RCC 7860 (cell line): Measurements from ENCODE around the gene CD302.
"Not testable (repeated sequence)": the region's sequence is repeated elsewhere in the genome, so short reads cannot be mapped to it uniquely, and the experiment has no call there.

Experiments used
- DNase-seq: peaks from one replicate; pipeline ENCODE4 v3.0.0-alpha.2; 2015; ENCODE audit warnings: low spot score
- FAIRE-seq: peaks from 2 replicates; lab custom pipeline; 2012; peaks lifted over from hg19 to GRCh38; lab: Jason Lieb, UNC

The CD302 gene

DNA sequence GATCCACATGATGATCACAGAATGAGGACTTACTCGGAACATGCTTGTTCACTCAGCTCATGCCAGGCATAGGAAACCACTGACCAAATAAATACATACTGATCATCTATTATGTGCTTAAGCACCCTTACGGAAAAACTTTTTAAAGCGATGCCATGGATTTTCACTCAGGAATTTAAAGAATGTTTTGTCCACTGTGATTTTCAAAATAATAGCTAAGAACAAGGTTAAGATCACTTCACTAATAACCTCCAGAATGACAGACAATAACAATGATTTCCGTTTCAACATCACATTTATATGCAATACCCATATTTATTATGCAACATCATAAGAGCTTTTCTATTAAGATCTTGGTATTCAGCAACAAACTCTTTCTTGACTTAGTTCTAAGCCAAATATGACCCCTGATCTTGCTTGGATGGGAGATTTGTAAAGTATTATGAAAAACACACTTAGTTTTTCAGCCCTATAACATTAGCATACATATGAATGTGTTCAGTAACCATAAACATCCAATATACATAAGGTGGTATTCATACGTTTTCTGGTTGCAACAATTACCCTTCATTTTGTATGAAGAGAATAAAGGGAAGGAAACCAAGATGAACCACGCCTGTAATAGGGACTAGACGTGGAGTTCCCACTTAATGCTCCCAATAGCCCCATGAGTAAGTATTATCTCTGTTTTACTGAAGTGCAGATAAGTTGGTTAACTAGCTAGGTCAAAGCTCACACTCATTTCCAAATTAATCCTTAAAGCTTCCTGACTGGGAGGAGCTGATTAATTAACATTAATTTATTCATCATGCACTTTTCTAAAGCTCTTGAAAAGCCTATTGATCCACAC is 1.9 kb downstream of the CD302 start:
- FAIRE-seq (no peak), DNase-seq (no peak)

DNA sequence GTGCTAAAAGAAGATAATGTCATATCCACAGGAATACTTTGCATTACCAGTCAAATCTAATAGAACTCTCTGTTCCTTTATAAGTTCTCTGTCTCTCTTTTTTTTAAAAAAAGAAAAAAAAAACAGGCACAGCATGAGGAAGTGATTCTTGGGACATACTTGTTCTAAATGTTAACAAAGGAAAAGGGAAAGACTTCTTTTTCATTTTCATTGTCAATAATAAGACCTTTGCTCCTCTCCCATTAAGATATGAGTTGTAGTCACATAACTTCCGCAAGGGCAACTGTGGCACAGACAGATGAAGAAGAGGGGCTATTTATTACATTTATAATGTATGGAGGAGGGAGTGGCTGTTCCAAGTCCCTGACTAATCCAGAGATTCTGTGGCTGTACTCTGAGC is 4.7 kb downstream of the CD302 start:
- DNase-seq (no peak), FAIRE-seq (no peak)

GRCh38 chr2:159792599-159792998 is 5.4 kb downstream of the CD302 start:
- DNase-seq (no peak), FAIRE-seq (no peak)

DNA sequence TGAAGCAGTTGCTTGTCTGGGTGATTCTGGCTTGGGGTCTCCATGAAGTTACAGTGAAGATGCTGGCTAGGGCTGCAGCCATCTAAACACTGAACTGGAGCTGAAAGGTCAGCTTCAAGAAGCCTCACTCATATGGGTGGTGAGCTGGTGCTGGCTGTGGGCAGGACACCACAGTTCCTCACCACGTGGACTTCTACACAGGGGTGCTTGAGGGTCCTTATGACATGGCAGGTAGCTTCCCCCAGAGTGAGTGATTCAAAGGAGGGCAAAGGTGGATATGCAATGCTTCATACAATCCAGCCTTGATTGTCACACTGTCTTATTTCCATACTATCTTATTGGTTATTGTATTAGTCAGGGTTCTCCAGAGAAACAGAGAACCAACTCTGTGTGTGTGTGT is 6.0 kb downstream of the CD302 start:
- DNase-seq, result no peak
- no peak for FAIRE-seq

DNA sequence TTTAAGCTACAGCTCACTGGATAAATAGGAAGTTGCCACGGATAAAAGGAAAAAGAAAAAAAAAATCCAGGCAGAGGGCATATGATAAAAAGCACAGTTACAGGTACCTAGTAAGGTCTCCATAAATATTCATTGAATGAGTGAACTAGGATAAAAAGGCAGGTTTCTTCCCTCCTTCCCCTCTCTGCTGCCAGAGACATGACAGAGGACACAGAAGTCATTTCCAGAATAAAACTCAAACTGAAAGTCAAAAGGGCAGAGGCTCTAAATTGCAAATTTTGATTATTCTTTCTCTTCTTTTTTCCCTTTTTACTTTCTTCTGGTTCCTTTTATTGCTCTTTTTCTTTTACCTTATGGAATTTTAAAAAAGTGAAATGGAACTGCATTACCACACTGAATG is 7.7 kb downstream of the CD302 start:
- FAIRE-seq, result no peak
- DNase-seq, result no peak

DNA sequence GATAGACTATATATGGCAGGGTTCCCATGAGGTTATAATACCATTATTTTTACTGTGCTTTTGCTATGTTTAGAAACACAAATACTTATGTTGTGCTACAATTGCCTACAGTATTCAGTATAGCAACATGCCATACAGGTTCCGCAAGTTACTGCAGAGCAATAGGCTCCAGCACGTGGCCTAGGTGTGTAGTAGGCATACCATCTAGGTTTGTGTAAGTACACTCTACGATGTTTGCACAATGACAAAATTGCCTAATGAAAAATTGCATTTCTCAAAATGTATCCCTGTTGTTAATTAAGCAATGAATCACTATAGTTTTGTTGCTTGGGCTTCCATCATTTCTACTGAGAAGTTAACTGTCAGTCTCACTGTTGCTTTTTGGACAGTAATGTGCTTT is 9.8 kb downstream of the CD302 start:
- FAIRE-seq (no peak), DNase-seq (no peak)

DNA sequence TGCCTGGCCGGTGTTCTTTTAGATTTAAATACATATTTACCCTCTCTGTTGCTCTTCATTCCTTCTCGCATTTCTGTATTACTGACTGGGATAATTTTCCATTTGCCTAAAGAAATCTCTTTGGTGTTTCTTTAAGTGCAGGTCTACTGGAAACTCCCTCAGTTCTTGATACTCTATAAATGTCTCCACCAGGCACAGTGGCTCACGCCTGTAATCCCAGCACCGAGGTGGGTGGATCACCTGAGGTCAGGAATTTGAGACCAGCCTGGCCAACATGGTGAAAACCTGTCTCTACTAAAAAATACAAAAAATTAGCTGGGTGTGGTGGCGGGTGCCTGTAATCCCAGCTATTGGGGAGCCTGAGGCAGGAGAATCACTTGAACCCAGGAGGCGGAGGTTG is 10.4 kb downstream of the CD302 start:
- not testable (repeated sequence) for FAIRE-seq, DNase-seq

DNA sequence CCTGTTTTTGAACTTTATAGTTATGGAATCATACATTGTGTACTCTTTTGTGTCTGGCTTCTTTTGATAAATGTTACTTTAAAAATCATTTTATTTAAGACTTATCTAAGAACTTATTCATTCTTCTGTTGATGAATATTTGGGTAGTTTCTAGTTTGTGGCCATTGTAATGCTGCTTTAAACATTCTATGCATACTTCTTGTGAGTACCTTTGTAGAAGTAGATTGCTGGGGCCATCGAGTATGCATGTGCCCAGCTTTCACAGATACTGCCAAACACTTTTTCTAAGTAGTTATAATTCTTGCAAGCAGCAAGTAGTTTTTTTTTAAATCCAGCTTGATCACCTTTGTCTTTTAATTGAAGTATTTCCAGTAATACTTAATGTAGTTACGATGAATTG is 11.1 kb downstream of the CD302 start:
- FAIRE-seq, result no peak
- DNase-seq, result no peak

GRCh38 chr2:159785195-159785594 is 12.8 kb downstream of the CD302 start:
- no peak for FAIRE-seq
- DNase-seq, result no peak

GRCh38 chr2:159784744-159785143 is 13.3 kb downstream of the CD302 start:
- not testable (repeated sequence) for DNase-seq, FAIRE-seq

DNA sequence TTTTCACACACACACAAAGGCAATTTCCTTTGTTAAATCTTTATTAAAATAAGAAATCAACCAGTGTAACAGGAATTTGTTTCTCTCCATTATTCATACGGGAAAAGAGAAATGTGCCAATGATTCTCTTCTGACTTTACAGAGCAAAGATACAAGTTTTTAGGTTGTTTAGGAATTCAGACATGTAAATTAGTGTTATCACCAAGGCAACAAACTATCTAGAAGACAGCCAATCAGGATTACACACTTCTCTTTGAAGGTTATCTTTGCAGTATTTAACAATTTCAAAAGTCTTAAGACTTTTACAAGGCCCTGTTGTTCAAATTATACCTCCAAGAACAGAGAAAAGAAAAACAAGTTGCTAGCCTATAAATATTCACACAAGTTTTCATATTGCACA is 14.5 kb downstream of the CD302 start:
- DNase-seq (no peak), FAIRE-seq (no peak)

GRCh38 chr2:159776321-159776720 is 21.7 kb downstream of the CD302 start:
- DNase-seq (no peak), FAIRE-seq (no peak)

GRCh38 chr2:159775021-159775420 is 23.0 kb downstream of the CD302 start:
- FAIRE-seq, result no peak
- no peak for DNase-seq

DNA sequence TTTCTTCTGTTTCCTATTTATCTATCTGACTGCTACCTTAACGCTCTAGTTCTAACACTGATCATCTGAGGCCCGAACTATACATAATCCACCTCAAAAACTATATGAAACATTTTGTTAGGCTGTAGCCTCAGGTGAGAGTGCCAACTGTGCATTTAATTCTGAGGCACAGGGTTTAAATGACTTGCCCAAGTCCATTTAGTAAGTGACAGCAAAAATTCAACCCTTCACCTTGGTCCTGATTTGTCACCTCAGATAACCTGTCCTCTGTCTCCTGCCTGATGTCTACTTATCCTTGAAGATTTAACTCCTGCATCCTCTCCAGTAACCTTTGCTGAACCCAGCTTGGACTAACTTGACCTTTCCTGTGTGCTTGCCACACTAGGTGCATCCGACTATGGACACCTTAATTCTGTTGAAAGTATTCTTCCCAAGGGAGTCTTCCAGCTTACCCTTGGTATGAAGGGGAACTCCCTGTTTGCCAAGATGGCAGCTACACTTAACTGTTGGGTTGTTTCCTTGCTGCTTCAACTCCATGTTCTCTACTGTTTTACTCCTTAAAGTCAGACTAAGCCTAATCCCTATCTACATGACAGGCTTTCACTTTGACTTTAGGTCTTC is 23.5 kb downstream of the CD302 start:
- FAIRE-seq (no peak), DNase-seq (no peak)

DNA sequence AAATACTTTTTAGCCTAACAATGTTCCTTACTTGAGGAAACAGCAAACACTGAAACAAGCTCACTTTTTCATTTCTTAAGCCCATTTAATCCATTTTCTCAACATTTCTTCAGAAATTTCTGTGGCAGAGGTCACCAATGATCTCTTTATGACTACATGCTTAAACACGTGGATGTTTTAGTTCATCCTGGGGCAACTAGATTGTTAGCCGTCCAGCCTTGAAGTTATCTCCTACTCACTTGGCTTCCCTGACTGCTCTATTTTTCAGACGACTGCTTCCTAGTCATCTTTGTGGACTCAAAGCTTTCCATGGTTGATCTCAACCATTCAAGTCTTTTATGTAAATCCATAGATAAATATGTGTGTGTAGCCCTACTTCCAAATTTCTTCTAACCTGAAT is 24.1 kb downstream of the CD302 start:
- DNase-seq (no peak), FAIRE-seq (no peak)

GRCh38 chr2:159773426-159773825 is 24.6 kb downstream of the CD302 start:
- no peak for FAIRE-seq
- no peak for DNase-seq

GRCh38 chr2:159769147-159769546 is 28.9 kb downstream of the CD302 start:
- no peak for DNase-seq
- FAIRE-seq, result no peak

DNA sequence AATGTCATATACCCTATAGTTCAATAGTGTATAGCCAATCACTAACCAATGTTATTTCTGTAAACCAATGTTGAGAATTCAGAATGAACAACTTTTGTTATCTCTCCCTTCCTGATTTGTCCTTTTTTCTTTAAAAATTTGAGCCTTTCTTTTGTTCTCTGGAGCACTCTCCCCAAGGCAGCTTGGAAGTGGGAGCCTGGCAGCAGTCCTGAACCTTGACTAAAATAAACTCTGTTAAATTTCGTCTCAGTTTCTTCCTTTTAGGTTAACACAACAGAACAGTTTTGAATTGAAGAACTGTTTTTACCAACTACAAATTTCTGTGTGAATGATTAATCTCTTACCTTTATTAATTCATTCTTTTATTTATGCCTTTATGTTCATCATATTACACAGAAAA is 35.9 kb downstream of the CD302 start:
- FAIRE-seq (no peak), DNase-seq (no peak)

DNA sequence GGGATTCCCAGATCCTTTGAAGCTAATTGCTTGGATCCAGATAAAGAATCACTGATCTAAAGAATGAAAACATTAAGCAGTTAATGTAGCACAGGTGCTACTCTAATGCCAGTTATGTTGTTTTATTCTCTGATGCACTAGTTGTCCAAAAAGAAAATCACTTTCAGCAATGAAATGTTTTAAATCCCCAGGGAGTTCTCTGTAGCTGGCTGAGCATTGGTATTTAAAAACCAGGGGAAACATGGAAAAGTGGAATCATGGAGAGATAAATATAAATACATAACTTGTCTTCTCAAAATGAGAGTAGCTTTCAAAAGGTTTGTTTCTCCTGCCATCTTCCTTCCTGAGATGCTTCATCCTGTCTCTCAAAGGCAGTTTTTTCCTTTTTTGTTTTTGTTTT is 37.7 kb downstream of the CD302 start:
- FAIRE-seq (no peak), DNase-seq (no peak)

DNA sequence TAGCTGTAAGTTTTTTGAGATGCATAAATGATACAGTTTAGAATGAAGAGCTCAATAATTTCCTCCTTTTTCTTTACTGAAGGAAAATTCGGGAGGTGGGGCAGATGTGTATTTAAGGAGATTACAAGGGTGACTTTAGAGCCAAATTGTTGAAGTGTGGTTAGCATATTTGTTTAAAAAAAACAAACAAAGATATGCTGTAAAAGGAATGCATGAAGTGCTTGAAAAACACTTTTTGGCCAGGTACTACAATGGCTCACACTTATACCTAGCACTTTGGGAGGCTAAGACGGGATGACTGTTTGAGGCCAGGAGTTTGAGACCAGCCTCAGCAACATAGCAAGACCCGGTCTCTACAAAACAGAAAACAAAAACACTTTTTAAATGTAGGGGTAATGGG is 38.4 kb downstream of the CD302 start:
- DNase-seq (no peak), FAIRE-seq (no peak)

GRCh38 chr2:159758686-159759085 is 39.3 kb downstream of the CD302 start:
- FAIRE-seq (no peak), DNase-seq (no peak)

DNA sequence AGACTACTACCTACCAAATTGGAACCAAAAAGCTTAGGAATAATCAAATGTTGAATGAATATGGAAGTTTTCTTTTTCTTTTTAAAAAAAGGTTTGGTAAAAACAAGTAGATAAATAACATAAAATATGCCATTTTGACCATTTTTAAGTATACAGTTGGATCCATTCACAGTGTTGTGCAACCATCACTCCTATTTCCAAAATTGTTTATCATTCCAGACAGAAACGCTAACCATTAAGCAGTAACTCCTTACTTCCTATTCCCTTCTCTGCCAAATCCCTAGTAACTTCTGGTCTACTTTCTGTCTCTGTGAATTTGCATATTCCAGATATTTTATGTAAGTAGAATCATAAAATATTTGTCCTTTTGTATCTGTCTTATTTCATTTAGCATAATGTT is 39.8 kb downstream of the CD302 start:
- DNase-seq, result no peak
- no peak for FAIRE-seq

- FAIRE-seq, result no peak
- peak; percentile 42 for DNase-seq
Measured at GRCh38 chr2:159755788-159756187, 42.2 kb downstream of the CD302 start.
